ENCODE measurements around the gene RASL11A. TPM values are rescaled to one million over a fixed set of nuclear protein-coding genes. Genes with fewer than 3 reads are reported as not detected.

Gene RASL11A
- total RNA-seq, 1 donor from 2014 or later: not detected

Small RNA genes lying within 50 kb of the gene (small RNA-seq; reads per million reads assigned to genes)
- gene SNORA27 (not detected), gene SNORD102 (not detected)

Other genes starting within 250 kb of the RASL11A start
- gene USP12, start 99.0 kb upstream of the RASL11A start, total RNA-seq (ENCODE audit: low replicate concordance): 14.3 and 19.7 TPM in 2 replicates
- 1,463 and 2,072 TPM in 2 replicates for gene RPL21, start 19.3 kb upstream of the RASL11A start, total RNA-seq (ENCODE audit: low replicate concordance)
- 78.4 and 126 TPM in 2 replicates for gene GTF3A, start 153.8 kb downstream of the RASL11A start, total RNA-seq (ENCODE audit: low replicate concordance)
- gene MTIF3, start 179.7 kb downstream of the RASL11A start, total RNA-seq (ENCODE audit: low replicate concordance): 47.0 and 65.8 TPM in 2 replicates